K562 (cell line): ENCODE data around the gene CFL1. TPM values are rescaled to one million over a fixed set of nuclear protein-coding genes. Genes with fewer than 3 reads are reported as not detected.
A peak's percentile ranks its signal among the peaks of the same experiment; 100 is the strongest.

Experiments used
- BHLHE40 ChIP-seq: IDR thresholded peaks from 2 replicates; pipeline ENCODE4 v1.6.1; 2011; ENCODE audit warnings: low read length, improper control_type of control experiment
- CBFA2T3 ChIP-seq: fragments of 450-650 bp; IDR thresholded peaks from 2 replicates; pipeline ENCODE4 v1.6.1; 2017
- CSDE1 ChIP-seq, 2 experiments: fragments of 450-650 bp; IDR thresholded peaks; 2 replicates each; pipeline ENCODE4 v1.6.1; 2016; ENCODE audit warnings: mild to moderate bottlenecking in 1 of 2
- DACH1 ChIP-seq: fragments of 450-650 bp; IDR thresholded peaks from 2 replicates; pipeline ENCODE4 v1.6.1; 2018; ENCODE audit not compliant: partially characterized antibody
- E2F1 ChIP-seq: sonication (generic); formaldehyde crosslinking; IDR thresholded peaks from 2 replicates; pipeline ENCODE4 v1.8.1; 2023; ENCODE audit warnings: mild to moderate bottlenecking, missing genetic modification reagents, moderate library complexity
- EGR1 ChIP-seq: fragments of 450-650 bp; conservative IDR thresholded peaks from 2 replicates; pipeline ENCODE4 v1.6.1; 2017; ENCODE audit warnings: mild to moderate bottlenecking
- FOXK2 ChIP-seq, 2 experiments: fragments of 450-650 bp; IDR thresholded peaks in 1 of 2; conservative IDR thresholded peaks in 1 of 2; 2 replicates each; pipeline ENCODE4 v1.6.1; 2016; ENCODE audit warnings: low read depth in 2 of 2, mild to moderate bottlenecking in 1 of 2
- HNRNPLL ChIP-seq: fragments of 200-400 bp; formaldehyde crosslinking; IDR thresholded peaks from 2 replicates; pipeline ENCODE4 v1.6.1; 2017; ENCODE audit warnings: low read length, low read depth, mild to moderate bottlenecking; ENCODE audit not compliant: poor library complexity, severe bottlenecking
- NBN ChIP-seq: fragments of 450-650 bp; IDR thresholded peaks from 2 replicates; pipeline ENCODE4 v1.6.1; 2016; ENCODE audit warnings: low read depth, mild to moderate bottlenecking
- TBL1XR1 ChIP-seq, 2 experiments: IDR thresholded peaks; 2 replicates each; pipeline ENCODE4 v1.6.1; 2012; ENCODE audit warnings: improper control_type of control experiment in 2 of 2, low read length in 2 of 2, mild to moderate bottlenecking in 1 of 2
- TBP ChIP-seq: optimal IDR thresholded peaks from 2 replicates; pipeline ENCODE3; 2011; ENCODE audit warnings: low read depth, low read length, improper control_type of control experiment
- TSHZ1 ChIP-seq: fragments of 250-450 bp; sonication (Bioruptor Pico); IDR thresholded peaks from 2 replicates; pipeline ENCODE4 v1.4.0; 2020; ENCODE audit warnings: mild to moderate bottlenecking, moderate library complexity
- ZBTB33 ChIP-seq: sonication (generic); formaldehyde crosslinking; IDR thresholded peaks from 2 replicates; pipeline ENCODE4 v1.8.1; 2023; ENCODE audit warnings: mild to moderate bottlenecking, missing genetic modification reagents
- ZC3H11A ChIP-seq: IDR thresholded peaks from 2 replicates; pipeline ENCODE4 v1.6.1; 2012; ENCODE audit warnings: low read depth, low read length, improper control_type of control experiment
- ZNF609 ChIP-seq: sonication (generic); formaldehyde crosslinking; IDR thresholded peaks from 2 replicates; pipeline ENCODE4 v1.8.1; 2023; ENCODE audit warnings: missing genetic modification reagents, mild to moderate bottlenecking, borderline replicate concordance
- ZNF79 ChIP-seq: fragments of 250-450 bp; sonication (Bioruptor Pico); IDR thresholded peaks from 2 replicates; pipeline ENCODE4 v1.4.0; 2020; ENCODE audit warnings: low read depth, mild to moderate bottlenecking, moderate library complexity
- polyA plus RNA-seq, 8 experiments: library from polyadenylated mRNA; depleted of rRNA in 4 of 8; stranded (reverse) in 5 of 8; unstranded in 3 of 8; fragments of >200 nt; fragmentation: Nextera tagmentation in 2 of 8; fragmentation: Illumina TruSeq in 1 of 8; extraction: Ambion mirVana in 2 of 8; extraction: Trizol in 1 of 8; gene quantifications; 2 replicates each; pipeline versions ENCODE4 v1.2.1 to v1.2.3, GENCODE V29; 2011 to 2014; ENCODE audit warnings: inconsistent platforms in 1 of 8, missing spikeins in 1 of 8
- total RNA-seq, 7 experiments: library from RNA; depleted of rRNA in 6 of 7; stranded (reverse); fragments of >200 nt in 6 of 7; fragmentation: Illumina TruSeq in 2 of 7; extraction: Trizol in 2 of 7; gene quantifications; 2 replicates each; pipeline versions ENCODE4 v1.2.1 to v1.2.3, GENCODE V29; 2011 to 2021; ENCODE audit warnings: low replicate concordance in 1 of 7

Gene CFL1
- total and polyA plus RNA-seq, 9 of the 15 experiments (the other 6 are each of a cell fraction or from before 2014, with no cell fraction given): 105 to 1,101 (median 859) TPM

GRCh38 chr11:65900125-65900898 is 42.3 kb upstream of the CFL1 start, which contains the start of gene FOSL1 (continued):
- TF ChIP-seq HNRNPLL (peak; percentile 62), EGR1 (peak; percentile 82), FOXK2 (conservative IDR thresholded peaks at IDR 0.05 in 1 of 2, IDR thresholded peaks at IDR 0.05 in 1 of 2; ENCODE audit: low read depth in 2 of 2) (peak in 1 of 2 experiments; percentile 98; a peak in 2 of 4 replicates), DACH1 (peak; percentile 39), TBP (peak; percentile 98), CBFA2T3 (peak; percentile 16; the same call in 1 of the 2 replicates), BHLHE40 (peak; percentile 87), ZC3H11A (no peak), CSDE1 (IDR thresholded peaks at IDR 0.05) (no peak), NBN (no peak), TSHZ1 (CRISPR knock-in tag) (no peak), ZBTB33 (CRISPR knock-in tag) (peak; percentile 45), TBL1XR1 (IDR thresholded peaks at IDR 0.05; ENCODE audit: low read length in 2 of 2) (peak in 1 of 2 experiments; percentile 21; a peak in 2 of 4 replicates), E2F1 (CRISPR knock-in tag) (peak; percentile 44; the same call in 1 of the 2 replicates), ZNF609 (CRISPR knock-in tag) (no peak), ZNF79 (CRISPR knock-in tag) (no peak)
